Measurements from ENCODE around the gene PRKCH. TPM values are rescaled to one million over a fixed set of nuclear protein-coding genes. Genes with fewer than 3 reads are reported as not detected.

PRKCH gene
- total and polyA plus RNA-seq, 2 of the 13 experiments (the other 11 are each of a cell fraction or from before 2014, with no cell fraction given) = 0.48 to 1.3 TPM

- in situ Hi-C loops (cut with HindIII; ENCODE audit: extremely low pct_ligation_motif_present, low pct_unique_long_range_greater_than_20kb) = loop anchor here (25.0 kb wide), 1 partner anchor 557 kb away; no protein-coding TSS in a partner anchor
- intact Hi-C loops (cut with micrococcal nuclease; ENCODE audit: unreplicated experiment) = no loop called here
- FAIRE-seq (no peak), ATAC-seq (no peak), DNase-seq (ENCODE audit: low spot score) (no peak)
- BruUV-seq (replicated peaks) = no TSS peak
- no peak overlapping the region for H3K4me3 ChIP-seq (replicated peaks in 1 of 3; ENCODE audit: insufficient read depth in 1 of 3, low read depth in 2 of 3, low read length in 3 of 3)
- H3K27me3 ChIP-seq (ENCODE audit: control insufficient read depth in 1 of 2, insufficient read depth in 2 of 2, low read length in 2 of 2) = no peaks in the 10 kb centered on the region; a peak in 1 of 5 replicates
- no peaks in the 10 kb centered on the region for H4K20me1 ChIP-seq (ENCODE audit: insufficient read depth, low read length)
- no peak overlapping the region for H3K4me2 ChIP-seq (ENCODE audit: low read depth, low read length)
- no peak overlapping the region for H3K27ac ChIP-seq (ENCODE audit: extremely low read length, insufficient read depth, low read length)
- H3K9ac ChIP-seq (ENCODE audit: insufficient read depth, low read depth, low read length) = no peak overlapping the region
- H3K79me2 ChIP-seq (ENCODE audit: insufficient read depth, low read length) = no peaks in the 10 kb centered on the region
- TF ChIP-seq, protein P1, sequence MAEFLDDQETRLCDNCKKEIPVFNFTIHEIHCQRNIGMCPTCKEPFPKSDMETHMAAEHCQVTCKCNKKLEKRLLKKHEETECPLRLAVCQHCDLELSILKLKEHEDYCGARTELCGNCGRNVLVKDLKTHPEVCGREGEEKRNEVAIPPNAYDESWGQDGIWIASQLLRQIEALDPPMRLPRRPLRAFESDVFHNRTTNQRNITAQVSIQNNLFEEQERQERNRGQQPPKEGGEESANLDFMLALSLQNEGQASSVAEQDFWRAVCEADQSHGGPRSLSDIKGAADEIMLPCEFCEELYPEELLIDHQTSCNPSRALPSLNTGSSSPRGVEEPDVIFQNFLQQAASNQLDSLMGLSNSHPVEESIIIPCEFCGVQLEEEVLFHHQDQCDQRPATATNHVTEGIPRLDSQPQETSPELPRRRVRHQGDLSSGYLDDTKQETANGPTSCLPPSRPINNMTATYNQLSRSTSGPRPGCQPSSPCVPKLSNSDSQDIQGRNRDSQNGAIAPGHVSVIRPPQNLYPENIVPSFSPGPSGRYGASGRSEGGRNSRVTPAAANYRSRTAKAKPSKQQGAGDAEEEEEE (CRISPR knock-in tag; IDR thresholded peaks at IDR 0.05; ENCODE audit: borderline replicate concordance) = no peak
- no peak overlapping the region for H2AFZ ChIP-seq (ENCODE audit: low read length)
- H3K9me3 ChIP-seq (ENCODE audit: low read length) = no peaks in the 10 kb centered on the region
- POLR2A ChIA-PET = no interaction called here
- CTCF ChIA-PET (ENCODE audit: low intra/inter-chr PET ratio, low total read pairs) = no interaction called here
- 95% methylated on average over 37 of the region's 47 CpGs for WGBS (ENCODE audit: low lambda C conversion rate)
- no peaks in the 10 kb centered on the region for H3K36me3 ChIP-seq (replicated peaks in 1 of 2; ENCODE audit: control insufficient read depth in 1 of 2, insufficient read depth in 2 of 2, low read length in 2 of 2)
- peaks cover 26% of the 10 kb centered on the region for H3K4me1 ChIP-seq (ENCODE audit: insufficient read depth, low read length)
These were observed 41.3 kb upstream of the PRKCH start for GRCh38 chr14:61280092-61280525.

- Histone ChIP-seq H3K4me2 (ENCODE audit: low read depth, low read length) (no peak overlapping the region), H3K79me2 (ENCODE audit: insufficient read depth, low read length) (no peaks in the 10 kb centered on the region), H3K9me3 (ENCODE audit: low read length) (no peaks in the 10 kb centered on the region), H4K20me1 (ENCODE audit: insufficient read depth, low read length) (no peaks in the 10 kb centered on the region), H3K36me3 (replicated peaks in 1 of 2; ENCODE audit: control insufficient read depth in 1 of 2, insufficient read depth in 2 of 2, low read length in 2 of 2) (no peaks in the 10 kb centered on the region), H3K27ac (ENCODE audit: extremely low read length, insufficient read depth, low read length) (no peak overlapping the region), H3K9ac (ENCODE audit: insufficient read depth, low read depth, low read length) (no peak overlapping the region), H2AFZ (ENCODE audit: low read length) (no peak overlapping the region), H3K4me1 (ENCODE audit: insufficient read depth, low read length) (peaks cover 31% of the 10 kb centered on the region), H3K27me3 (ENCODE audit: control insufficient read depth in 1 of 2, insufficient read depth in 2 of 2, low read length in 2 of 2) (no peaks in the 10 kb centered on the region; a peak in 1 of 5 replicates), H3K4me3 (replicated peaks in 1 of 3; ENCODE audit: insufficient read depth in 1 of 3, low read depth in 2 of 3, low read length in 3 of 3) (no peak overlapping the region)
- ChIA-PET CTCF (ENCODE audit: low intra/inter-chr PET ratio, low total read pairs) (no interaction called here), POLR2A (no interaction called here)
- no peak for DNase-seq (ENCODE audit: low spot score)
- BruUV-seq (replicated peaks) = no TSS peak
- no peak for FAIRE-seq
- whole genome bisulfite sequencing (ENCODE audit: low lambda C conversion rate) = 94% methylated on average over 57 of the region's 81 CpGs
- in situ Hi-C loops (cut with HindIII; ENCODE audit: extremely low pct_ligation_motif_present, low pct_unique_long_range_greater_than_20kb) = loop anchor here (25.0 kb wide), 1 partner anchor 557 kb away; no protein-coding TSS in a partner anchor
- intact Hi-C loops (cut with micrococcal nuclease; ENCODE audit: unreplicated experiment) = no loop called here
- no peak for ATAC-seq
- TF ChIP-seq, protein P2, sequence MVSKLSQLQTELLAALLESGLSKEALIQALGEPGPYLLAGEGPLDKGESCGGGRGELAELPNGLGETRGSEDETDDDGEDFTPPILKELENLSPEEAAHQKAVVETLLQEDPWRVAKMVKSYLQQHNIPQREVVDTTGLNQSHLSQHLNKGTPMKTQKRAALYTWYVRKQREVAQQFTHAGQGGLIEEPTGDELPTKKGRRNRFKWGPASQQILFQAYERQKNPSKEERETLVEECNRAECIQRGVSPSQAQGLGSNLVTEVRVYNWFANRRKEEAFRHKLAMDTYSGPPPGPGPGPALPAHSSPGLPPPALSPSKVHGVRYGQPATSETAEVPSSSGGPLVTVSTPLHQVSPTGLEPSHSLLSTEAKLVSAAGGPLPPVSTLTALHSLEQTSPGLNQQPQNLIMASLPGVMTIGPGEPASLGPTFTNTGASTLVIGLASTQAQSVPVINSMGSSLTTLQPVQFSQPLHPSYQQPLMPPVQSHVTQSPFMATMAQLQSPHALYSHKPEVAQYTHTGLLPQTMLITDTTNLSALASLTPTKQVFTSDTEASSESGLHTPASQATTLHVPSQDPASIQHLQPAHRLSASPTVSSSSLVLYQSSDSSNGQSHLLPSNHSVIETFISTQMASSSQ (IDR thresholded peaks at IDR 0.05; ENCODE audit: low read depth) = no peak
- TF ChIP-seq, protein P2 (CRISPR knock-in tag; IDR thresholded peaks at IDR 0.05; ENCODE audit: borderline replicate concordance) = no peak
- no peak for TF ChIP-seq TSC22D2 (CRISPR knock-in tag; IDR thresholded peaks at IDR 0.05; ENCODE audit: borderline replicate concordance)
- no peak for TF ChIP-seq ZNF782 (CRISPR knock-in tag; IDR thresholded peaks at IDR 0.05; ENCODE audit: borderline replicate concordance)
- TF ChIP-seq CBX5 (CRISPR knock-in tag; IDR thresholded peaks at IDR 0.05; ENCODE audit: borderline replicate concordance) = no peak
- no peak for TF ChIP-seq NR2F1 (CRISPR knock-in tag; IDR thresholded peaks at IDR 0.05)
- TF ChIP-seq, protein P3, sequence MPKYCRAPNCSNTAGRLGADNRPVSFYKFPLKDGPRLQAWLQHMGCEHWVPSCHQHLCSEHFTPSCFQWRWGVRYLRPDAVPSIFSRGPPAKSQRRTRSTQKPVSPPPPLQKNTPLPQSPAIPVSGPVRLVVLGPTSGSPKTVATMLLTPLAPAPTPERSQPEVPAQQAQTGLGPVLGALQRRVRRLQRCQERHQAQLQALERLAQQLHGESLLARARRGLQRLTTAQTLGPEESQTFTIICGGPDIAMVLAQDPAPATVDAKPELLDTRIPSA (CRISPR knock-in tag; IDR thresholded peaks at IDR 0.05; ENCODE audit: borderline replicate concordance) = no peak
- no peak for TF ChIP-seq RBM39 (IDR thresholded peaks at IDR 0.05; ENCODE audit: low read depth, low read length, poor library complexity, severe bottlenecking)
- TF ChIP-seq JUNB (CRISPR knock-in tag; IDR thresholded peaks at IDR 0.05; ENCODE audit: borderline replicate concordance) = no peak
These were observed 40.7 kb upstream of the PRKCH start for GRCh38 chr14:61280526-61281185.
